Activated T-helper 2 cell treated with anti-CD3 and anti-CD28 coated beads, Interferon-gamma antibody, Interleukin-2, Interleukin-4, amounts not matched to agents 10 μg/mL and 5 μg/mL and 100 μg/mL, durations not matched to agents 14 hours and 24 hours and 36 hours (primary cell): ENCODE data around the gene ATP4A. TPM values are rescaled to one million over a fixed set of nuclear protein-coding genes. Genes with fewer than 3 reads are reported as not detected.
A peak's percentile ranks its signal among the peaks of the same experiment; 100 is the strongest.

Source experiments
- DNase-seq: peaks from one replicate; pipeline ENCODE4 v3.0.0; 2021; ENCODE audit warnings: low spot score
- H3K27ac Mint-ChIP-seq: one replicate; pipeline ENCODE4 v1.8.0; 2021; ENCODE audit warnings: mixed read lengths
- H3K27me3 Mint-ChIP-seq: one replicate; pipeline ENCODE4 v1.8.0; 2021; ENCODE audit warnings: low read depth, mixed read lengths
- H3K36me3 Mint-ChIP-seq: one replicate; pipeline ENCODE4 v1.8.0; 2021; ENCODE audit warnings: low read depth, mixed read lengths
- H3K4me1 Mint-ChIP-seq: one replicate; pipeline ENCODE4 v1.8.0; 2021; ENCODE audit warnings: low read depth, mixed read lengths
- H3K4me3 Mint-ChIP-seq: one replicate; pipeline ENCODE4 v1.8.0; 2021; ENCODE audit warnings: low read depth, mild to moderate bottlenecking, moderate library complexity, mixed read lengths
- H3K9me3 Mint-ChIP-seq: one replicate; pipeline ENCODE4 v1.8.0; 2021; ENCODE audit warnings: mixed read lengths
- intact Hi-C: fragments of 100-400 bp; cut with micrococcal nuclease; formaldehyde crosslinking; loops from one replicate; pipeline ENCODE4 v1.15.1; 2023
- total RNA-seq: library from RNA; stranded (reverse); gene quantifications from 2 replicates; pipeline ENCODE4 v1.2.3, GENCODE V29; 2022

Gene ATP4A
- total RNA-seq, 1 donor from 2014 or later: not detected

DNA sequence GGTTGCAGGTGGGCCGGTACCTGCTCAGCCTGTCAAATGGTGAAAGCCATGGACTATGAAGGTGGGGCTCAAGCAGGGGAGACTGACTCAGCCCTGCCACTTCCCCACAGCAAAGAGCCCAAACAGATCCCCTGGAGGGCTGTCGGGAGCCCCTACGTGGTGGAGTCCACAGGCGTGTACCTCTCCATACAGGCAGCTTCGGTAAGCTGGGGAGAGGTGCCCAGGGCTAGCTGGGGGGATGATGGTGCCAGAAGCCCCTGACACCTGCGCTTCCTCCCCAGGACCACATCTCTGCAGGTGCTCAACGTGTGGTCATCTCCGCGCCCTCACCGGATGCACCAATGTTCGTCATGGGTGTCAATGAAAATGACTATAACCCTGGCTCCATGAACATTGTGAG, 21.2 kb downstream of the ATP4A start:
- Mint-ChIP-seq H3K27ac (no peak overlapping the region), H3K9me3 (no peaks in the 10 kb centered on the region)
- intact Hi-C loops: no loop called here

DNA sequence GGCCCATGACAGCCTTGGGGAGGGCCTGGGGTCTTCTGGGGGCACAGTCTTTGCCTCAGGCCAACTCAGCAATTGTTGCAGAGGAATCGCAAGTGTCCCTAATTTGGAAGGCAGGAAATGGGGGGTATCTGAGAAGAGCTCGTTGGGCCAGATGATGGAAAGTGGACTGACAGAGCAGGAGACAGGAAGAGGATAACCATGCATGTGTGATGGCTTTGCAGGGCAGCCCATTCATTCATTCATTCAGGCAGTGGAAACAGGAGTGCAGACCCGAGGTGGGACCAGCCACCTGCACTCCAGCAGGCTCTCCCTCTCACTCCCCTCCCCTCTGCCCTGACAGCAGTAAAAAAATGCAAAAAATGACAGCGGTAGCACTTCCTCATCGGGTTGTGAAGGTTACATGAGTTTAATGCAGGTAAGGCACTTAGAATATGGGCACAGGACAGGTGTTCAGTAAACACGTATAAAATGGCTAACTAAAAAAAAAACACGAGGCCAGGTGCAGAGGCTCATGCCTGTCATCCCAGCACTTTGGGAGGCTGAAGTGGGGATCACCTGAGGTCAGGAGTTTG, 23.0 kb downstream of the ATP4A start:
- Mint-ChIP-seq H3K27me3 (no peaks in the 10 kb centered on the region), H3K9me3 (no peaks in the 10 kb centered on the region), H3K27ac (no peak overlapping the region), H3K4me1 (peaks cover 9% of the 10 kb centered on the region), H3K4me3 (no peak overlapping the region), H3K36me3 (peaks cover 11% of the 10 kb centered on the region)
- no peak for DNase-seq
- intact Hi-C loops: no loop called here

More for the DNA sequence above, 21.2 kb downstream of the ATP4A start:
- Mint-ChIP-seq H3K36me3 (peaks cover 20% of the 10 kb centered on the region), H3K4me1 (peaks cover 15% of the 10 kb centered on the region), H3K4me3 (no peak overlapping the region), H3K27me3 (no peaks in the 10 kb centered on the region)
- no peak for DNase-seq

DNA sequence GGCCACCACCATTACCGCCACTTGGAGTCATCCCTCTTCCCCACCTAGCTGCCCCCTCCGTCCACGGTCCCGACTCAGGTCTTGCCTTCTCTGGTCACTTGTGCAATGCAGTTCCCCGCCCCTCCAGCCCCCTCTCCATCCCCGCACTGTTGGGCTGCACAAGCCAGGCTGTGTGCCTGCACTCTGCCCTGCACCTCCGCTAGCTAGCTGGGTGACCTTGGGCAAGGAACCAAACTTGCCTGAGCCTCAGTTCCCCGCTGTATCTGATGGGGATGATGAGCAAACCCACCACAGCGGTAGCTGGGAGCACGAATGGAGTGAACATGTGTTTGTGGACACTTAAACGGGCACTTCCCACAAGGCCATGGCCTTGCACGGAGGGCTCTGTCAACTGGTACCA, 23.6 kb downstream of the ATP4A start:
- Mint-ChIP-seq H3K27ac (no peak overlapping the region), H3K9me3 (no peaks in the 10 kb centered on the region), H3K27me3 (peaks cover 2% of the 10 kb centered on the region), H3K4me3 (no peak overlapping the region), H3K36me3 (peaks cover 11% of the 10 kb centered on the region), H3K4me1 (peaks cover 8% of the 10 kb centered on the region)
- intact Hi-C loops: no loop called here
- no peak for DNase-seq

DNA sequence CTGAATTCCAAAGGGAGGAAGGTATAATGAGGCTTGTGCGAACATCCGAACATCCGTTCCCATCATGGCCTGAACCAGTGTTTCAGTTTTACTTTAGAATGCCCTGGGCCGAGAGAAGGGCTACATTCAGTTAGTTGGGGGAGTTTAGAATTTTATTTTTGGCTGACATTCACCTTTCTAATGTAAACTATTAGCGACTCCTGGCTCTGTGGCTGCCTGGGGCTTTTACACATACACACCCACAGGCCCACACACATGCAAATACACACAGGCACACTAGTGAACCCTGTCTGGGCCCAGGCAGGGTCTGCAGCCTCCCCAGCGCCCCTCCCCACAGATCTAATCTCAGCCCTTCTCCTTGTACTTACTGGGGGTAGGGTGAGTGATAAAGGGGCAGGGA, 24.1 kb downstream of the ATP4A start:
- peaks cover 8% of the 10 kb centered on the region for H3K36me3 Mint-ChIP-seq

DNA sequence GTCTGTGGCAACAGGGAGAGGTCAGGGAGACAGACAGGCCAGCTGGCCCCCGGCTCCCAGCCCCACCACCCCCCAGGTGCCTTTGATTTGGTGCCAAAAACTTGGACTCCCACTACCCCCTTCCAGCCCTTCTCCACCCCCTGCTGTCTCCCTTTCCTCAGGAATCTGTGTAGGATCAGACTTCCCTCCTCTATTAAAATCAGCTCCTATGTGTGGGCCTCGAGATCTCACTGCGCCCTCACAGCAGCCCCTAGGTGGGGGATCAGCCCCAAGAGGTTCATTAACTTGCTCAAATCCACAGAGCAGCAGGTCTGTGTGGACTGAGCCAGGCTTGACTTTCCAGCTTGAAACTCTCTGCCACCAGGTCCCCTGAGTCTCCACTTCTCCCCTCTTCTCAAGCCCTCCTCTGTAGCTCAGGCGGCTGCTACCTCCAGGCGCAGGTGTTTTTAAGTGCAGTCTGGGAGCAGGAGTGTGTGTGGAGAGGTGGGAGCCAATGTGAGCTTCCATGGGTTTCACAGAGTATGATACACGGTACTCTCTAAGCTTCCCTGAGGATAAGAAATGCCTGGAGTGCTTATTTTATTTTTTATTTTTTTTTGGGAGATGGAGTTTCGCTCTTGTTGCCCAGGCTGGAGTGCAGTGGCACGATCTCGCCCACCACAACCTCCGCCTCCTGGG, 28.5 kb downstream of the ATP4A start:
- H3K9me3 Mint-ChIP-seq: no peaks in the 10 kb centered on the region
- intact Hi-C loops: no loop called here
- H3K27ac Mint-ChIP-seq: no peak overlapping the region
- H3K27me3 Mint-ChIP-seq: peaks cover 22% of the 10 kb centered on the region
- no peak for DNase-seq
- H3K4me3 Mint-ChIP-seq: no peak overlapping the region
- no peaks in the 10 kb centered on the region for H3K36me3 Mint-ChIP-seq
- H3K4me1 Mint-ChIP-seq: peaks cover 5% of the 10 kb centered on the region

More for the DNA sequence above, 24.1 kb downstream of the ATP4A start:
- no peak overlapping the region for H3K27ac Mint-ChIP-seq
- H3K4me3 Mint-ChIP-seq: no peak overlapping the region
- peaks cover 2% of the 10 kb centered on the region for H3K4me1 Mint-ChIP-seq
- H3K27me3 Mint-ChIP-seq: peaks cover 3% of the 10 kb centered on the region
- H3K9me3 Mint-ChIP-seq: no peaks in the 10 kb centered on the region
- intact Hi-C loops: no loop called here
- DNase-seq: no peak

DNA sequence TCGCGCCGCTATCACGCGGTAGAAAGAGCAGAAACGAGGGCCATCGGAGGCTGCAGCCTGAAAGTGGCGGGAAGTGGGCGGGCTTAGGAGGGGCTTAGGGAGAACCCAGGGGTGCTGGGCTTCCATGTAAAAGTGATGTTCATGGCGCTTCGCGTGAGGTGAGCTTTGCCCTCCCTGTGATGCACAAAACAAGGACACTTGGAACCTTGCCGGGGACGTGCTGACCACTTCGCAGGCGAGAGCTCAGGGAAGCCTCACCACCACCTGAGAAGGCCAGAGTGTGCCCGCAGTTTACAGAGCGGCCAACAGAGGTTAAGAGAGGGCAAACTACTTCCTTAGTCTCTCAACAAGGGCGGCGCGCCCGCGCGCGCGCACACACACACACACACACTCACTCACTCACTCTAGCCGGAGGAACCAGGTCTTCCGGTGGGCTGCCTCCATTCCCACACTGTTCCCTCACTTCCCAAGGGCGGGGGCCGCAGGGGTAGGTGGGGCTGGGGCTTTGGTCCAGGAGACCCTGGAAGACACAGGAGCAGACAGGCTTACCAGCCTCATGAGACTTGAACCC, 29.6 kb downstream of the ATP4A start:
- H3K36me3 Mint-ChIP-seq: no peaks in the 10 kb centered on the region
- H3K27me3 Mint-ChIP-seq: peaks cover 27% of the 10 kb centered on the region
- peak overlapping the region; percentile 22 for H3K4me3 Mint-ChIP-seq
- H3K4me1 Mint-ChIP-seq: peaks cover 5% of the 10 kb centered on the region
- no peaks in the 10 kb centered on the region for H3K9me3 Mint-ChIP-seq
- intact Hi-C loops: no loop called here
- no peak overlapping the region for H3K27ac Mint-ChIP-seq
- peak; percentile 35 for DNase-seq

DNA sequence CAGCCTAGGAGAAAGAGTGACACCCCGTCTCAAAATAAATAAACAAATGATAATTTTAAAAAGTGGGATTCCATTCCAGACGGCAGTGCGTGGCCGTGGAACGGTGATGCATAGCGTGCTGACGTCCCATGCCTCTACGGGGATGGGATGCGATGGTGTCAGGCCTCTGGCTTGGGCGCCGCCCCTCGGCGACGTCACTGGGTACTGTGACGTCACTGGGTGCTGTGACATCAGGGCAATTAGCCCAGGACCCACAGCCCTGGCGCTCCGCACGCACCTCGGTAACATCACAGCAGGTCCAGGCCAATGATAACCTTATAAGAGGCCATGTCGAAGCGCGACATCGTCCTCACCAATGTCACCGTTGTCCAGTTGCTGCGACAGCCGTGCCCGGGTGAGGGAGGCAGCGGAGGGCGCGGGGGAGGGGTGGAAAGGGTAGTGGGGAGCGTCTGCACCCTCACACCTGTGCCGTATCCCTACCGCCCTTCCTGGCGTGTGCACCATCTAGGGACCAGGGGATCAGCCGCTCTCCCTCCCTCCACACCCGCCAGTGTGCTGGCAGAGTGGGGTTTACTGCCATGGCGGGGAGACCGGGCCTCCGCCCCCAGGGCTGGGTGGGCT, 30.1 kb downstream of the ATP4A start, which contains the start of gene GAPDHS:
Gene GAPDHS, plus strand, starts transcription at position 256 of the 621 bp plus-strand sequence. Its CDS starts 72 bp downstream, at position 328.
- Mint-ChIP-seq H3K36me3 (no peaks in the 10 kb centered on the region), H3K27ac (no peak within 1 kb of the TSS), H3K4me3 (peak within 1 kb of the TSS; percentile 22), H3K9me3 (no peaks in the 10 kb centered on the region), H3K27me3 (peaks cover 30% of the 10 kb centered on the region), H3K4me1 (peaks cover 5% of the 10 kb centered on the region)
- DNase-seq: no peak
- intact Hi-C loops: no loop called here

DNA sequence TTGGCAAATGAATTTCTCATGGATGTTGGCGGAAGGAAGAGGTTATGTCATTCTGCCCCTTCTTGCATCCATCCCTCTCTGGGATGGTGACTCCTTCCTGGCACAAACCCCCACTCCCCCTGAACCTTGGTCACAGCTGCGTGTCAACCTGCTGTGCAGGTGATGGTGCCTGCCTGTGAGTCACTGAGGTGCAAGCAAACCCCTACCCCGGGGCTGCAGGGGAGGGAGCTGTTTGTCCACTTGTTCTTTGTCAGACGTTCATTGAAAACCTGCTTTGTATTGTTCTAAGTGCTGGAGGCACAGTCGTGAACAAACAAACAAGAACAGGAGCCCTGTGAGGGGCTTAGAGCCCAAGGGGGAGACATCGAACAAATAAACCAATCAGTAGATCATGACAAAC, 32.2 kb downstream of the ATP4A start:
- Mint-ChIP-seq H3K9me3 (no peaks in the 10 kb centered on the region), H3K36me3 (no peaks in the 10 kb centered on the region), H3K27ac (no peak overlapping the region), H3K27me3 (peaks cover 30% of the 10 kb centered on the region), H3K4me1 (peaks cover 5% of the 10 kb centered on the region), H3K4me3 (no peak overlapping the region)
- DNase-seq: no peak
- intact Hi-C loops: no loop called here

DNA sequence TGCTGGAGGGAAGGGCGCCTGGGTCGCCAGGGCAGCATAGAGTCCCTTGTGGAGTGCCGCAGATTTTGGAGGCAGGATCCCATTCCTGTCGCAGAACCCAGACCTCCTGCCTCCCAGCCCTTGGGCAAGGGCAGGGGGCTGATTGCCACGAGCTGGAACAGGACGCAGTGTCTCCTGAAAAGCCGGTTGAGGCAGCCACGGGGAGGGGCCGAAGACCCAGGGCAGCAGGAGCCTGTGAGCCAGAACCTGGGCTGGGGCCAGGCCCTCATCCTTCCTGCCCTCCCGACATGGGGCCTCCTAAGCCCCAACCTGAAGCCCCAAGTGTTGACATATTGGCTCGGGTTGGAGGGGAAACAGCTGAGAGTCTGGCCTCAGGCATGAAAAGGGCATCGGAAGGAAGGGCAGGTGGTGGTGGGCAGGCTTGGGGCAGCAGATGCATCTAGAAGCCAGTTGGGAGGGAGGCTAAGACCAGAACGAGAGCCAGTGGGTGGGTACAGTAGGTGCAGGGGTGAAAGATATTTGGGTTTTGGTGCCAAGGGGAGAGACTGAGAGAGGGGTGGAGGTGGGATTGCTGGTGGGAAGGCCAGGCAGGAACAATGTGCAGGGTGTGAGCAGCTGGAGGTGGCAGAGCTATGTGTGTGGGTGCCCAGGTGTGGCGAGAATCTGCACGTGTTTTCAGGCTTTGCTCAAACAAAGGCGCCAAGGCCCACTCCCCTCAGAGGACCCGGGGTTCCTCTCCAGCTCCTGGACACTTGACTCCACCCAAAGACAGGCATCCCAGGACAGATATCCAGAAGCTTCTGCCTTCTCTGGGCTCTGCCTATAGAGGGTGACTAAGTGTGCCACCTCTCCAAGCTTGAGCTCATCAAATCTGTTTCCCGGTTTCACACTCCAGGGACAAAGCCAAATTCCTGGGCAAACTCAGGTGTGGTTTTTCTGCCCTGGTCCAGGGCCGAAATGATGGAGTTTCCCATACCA, 33.9 kb downstream of the ATP4A start:
- no peak for DNase-seq
- H3K27ac Mint-ChIP-seq: no peak overlapping the region
- peaks cover 26% of the 10 kb centered on the region for H3K27me3 Mint-ChIP-seq

DNA sequence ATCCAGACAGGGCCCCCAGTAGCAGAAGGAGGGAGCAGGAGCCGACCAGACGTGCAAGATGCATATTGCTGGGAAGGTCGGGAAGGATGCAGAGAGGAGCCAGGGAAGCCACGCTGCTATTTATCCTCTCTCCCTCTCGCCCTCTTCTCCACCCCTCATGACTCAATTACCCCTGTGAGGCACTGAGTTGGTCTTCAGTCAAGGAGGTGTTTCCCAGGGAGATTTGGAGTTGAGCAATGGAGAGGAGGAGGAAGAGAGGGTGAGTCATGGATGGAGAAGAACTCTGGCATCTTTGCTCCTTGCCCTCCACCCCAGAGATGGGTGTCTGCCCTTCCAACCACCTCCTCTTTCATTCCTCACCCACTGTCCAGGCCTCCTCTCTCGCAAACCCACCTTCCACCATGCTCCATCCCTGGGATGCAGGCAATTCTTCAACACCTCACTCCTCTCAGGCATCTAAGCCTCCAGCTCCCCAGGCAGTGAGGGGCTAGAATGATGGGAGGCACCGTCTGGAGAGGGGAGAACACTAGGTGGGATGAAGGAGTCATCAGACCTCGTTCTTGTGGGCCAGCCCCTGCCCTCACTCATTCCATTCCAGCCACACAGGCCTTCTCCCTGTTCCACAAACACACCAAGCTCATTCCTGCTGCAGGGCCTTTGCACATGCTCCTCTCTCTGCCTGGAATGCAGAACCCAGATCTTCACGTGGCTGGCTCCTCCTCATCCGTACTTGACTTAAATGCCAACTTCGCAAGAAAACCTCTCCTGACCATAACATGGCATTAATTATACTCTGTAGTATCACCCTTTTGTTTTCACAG, 35.0 kb downstream of the ATP4A start, which contains the start of gene SBSN:
Gene SBSN, minus strand, starts transcription at position 94 of the 821 bp plus-strand sequence. Its CDS starts 30 bp downstream, at position 64.
- Mint-ChIP-seq H3K9me3 (no peaks in the 10 kb centered on the region), H3K27me3 (peaks cover 22% of the 10 kb centered on the region), H3K4me1 (no peaks in the 10 kb centered on the region), H3K4me3 (no peak within 1 kb of the TSS), H3K27ac (no peak within 1 kb of the TSS), H3K36me3 (no peaks in the 10 kb centered on the region)
- intact Hi-C loops: no loop called here
- no peak for DNase-seq

More for the DNA sequence above, 33.9 kb downstream of the ATP4A start:
- intact Hi-C loops: no loop called here
- Mint-ChIP-seq H3K4me1 (peaks cover 5% of the 10 kb centered on the region), H3K4me3 (no peak overlapping the region), H3K9me3 (no peaks in the 10 kb centered on the region), H3K36me3 (no peaks in the 10 kb centered on the region)

DNA sequence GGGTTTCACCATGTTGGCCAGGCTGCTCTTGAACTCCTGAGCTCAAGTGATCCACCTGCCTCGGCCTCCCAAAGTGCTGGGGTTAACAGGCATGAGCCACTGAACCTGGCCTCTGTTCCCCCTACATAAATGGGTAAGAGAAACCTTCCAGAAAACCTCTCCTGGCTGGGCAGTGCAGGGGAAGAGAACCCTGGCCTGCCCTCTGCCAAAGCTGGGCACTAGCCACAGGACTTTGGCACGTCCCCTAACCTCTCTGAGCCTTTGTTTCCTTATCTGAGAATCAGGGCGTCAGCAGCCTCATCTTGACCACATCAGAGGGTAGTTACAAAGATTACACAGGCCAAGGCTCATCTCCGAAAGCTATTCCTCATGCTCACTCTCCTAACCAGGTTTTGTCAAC, 37.6 kb downstream of the ATP4A start:
- H3K9me3 Mint-ChIP-seq: no peaks in the 10 kb centered on the region
- H3K4me3 Mint-ChIP-seq: no peak overlapping the region
- peaks cover 7% of the 10 kb centered on the region for H3K27me3 Mint-ChIP-seq
- H3K36me3 Mint-ChIP-seq: no peaks in the 10 kb centered on the region
- DNase-seq: no peak
- H3K27ac Mint-ChIP-seq: no peak overlapping the region
- no peaks in the 10 kb centered on the region for H3K4me1 Mint-ChIP-seq
- intact Hi-C loops: no loop called here
